Measurements from ENCODE around the gene ZNF394.

DNA sequence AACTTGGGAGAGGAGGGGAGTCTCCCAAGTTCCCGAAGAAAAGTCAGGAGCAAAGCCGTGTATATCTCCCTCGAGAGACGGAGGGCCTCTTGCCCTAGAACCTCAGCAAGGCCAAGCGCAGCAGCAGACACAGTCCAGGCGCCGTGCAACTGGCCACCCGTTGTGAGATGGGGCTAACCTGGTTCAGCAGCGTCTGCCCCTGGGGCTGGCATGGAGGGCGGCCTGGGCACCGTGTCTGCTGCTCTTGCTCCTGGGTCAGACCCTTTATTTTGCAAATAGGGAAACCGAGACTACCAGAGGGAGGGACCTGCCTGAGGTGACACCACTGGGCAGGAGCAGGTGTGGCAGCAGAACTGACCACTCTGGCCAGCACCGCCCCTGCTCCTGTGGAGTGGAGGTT, 47.5 kb downstream of the ZNF394 start:
- TF ChIP-seq, protein P1, sequence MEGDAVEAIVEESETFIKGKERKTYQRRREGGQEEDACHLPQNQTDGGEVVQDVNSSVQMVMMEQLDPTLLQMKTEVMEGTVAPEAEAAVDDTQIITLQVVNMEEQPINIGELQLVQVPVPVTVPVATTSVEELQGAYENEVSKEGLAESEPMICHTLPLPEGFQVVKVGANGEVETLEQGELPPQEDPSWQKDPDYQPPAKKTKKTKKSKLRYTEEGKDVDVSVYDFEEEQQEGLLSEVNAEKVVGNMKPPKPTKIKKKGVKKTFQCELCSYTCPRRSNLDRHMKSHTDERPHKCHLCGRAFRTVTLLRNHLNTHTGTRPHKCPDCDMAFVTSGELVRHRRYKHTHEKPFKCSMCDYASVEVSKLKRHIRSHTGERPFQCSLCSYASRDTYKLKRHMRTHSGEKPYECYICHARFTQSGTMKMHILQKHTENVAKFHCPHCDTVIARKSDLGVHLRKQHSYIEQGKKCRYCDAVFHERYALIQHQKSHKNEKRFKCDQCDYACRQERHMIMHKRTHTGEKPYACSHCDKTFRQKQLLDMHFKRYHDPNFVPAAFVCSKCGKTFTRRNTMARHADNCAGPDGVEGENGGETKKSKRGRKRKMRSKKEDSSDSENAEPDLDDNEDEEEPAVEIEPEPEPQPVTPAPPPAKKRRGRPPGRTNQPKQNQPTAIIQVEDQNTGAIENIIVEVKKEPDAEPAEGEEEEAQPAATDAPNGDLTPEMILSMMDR (conservative IDR thresholded peaks at IDR 0.05 in 1 of 2, IDR thresholded peaks at IDR 0.05 in 1 of 2; ENCODE audit: extremely low read depth in 1 of 2, insufficient read depth in 1 of 2, low read depth in 1 of 2, low read length in 2 of 2) = no peak
- no peak for TF ChIP-seq EZH2 (IDR thresholded peaks at IDR 0.05; ENCODE audit: borderline replicate concordance, low read length)
